Panc1 (cell line): ENCODE results near the gene CCDC197. TPM values are rescaled to one million over a fixed set of nuclear protein-coding genes. Genes with fewer than 3 reads are reported as not detected.

ENCODE experiments used
- ATAC-seq: fragments of 200-7000 bp; cut with Tn5 transposase; 2 replicates; pipeline ENCODE4 v1.9.1; 2020; ENCODE audit warnings: mild to moderate bottlenecking, moderate library complexity
- BruUV-seq: library from RNA; stranded (reverse); fragments of 400-500 nt; replicated peaks from 2 replicates; lab custom pipeline; 2021; lab: Mats Ljungman, UMichigan
- CTCF ChIA-PET: fragments of 300-600 bp; sonication (Branson Sonifier 250); formaldehyde crosslinking; loops from one replicate; lab custom pipeline; 2022; ENCODE audit warnings: antibody characterized with exemption; lab: Charles Lee
- POLR2A ChIA-PET: fragments of 300-600 bp; sonication (Branson Sonifier 250); formaldehyde crosslinking; loops from one replicate; lab custom pipeline; 2022; ENCODE audit warnings: antibody characterized with exemption; lab: Charles Lee
- DNase-seq: peaks from one replicate; pipeline ENCODE4 v3.0.0-alpha.2; 2010; ENCODE audit warnings: low read depth, low spot score
- H3K27ac ChIP-seq: 2 replicates; pipeline ENCODE4 v1.5.1; 2011; ENCODE audit warnings: mild to moderate bottlenecking, low read length, inconsistent platforms
- H3K27me3 ChIP-seq: fragments of 200-500 bp; sonication (Bioruptor generic); 2 replicates; pipeline ENCODE4 v1.6.0; 2014; ENCODE audit warnings: low read length, inconsistent platforms; ENCODE audit not compliant: control insufficient read depth, insufficient read depth
- H3K36me3 ChIP-seq: fragments of 200-500 bp; sonication (Bioruptor generic); 2 replicates; pipeline ENCODE4 v1.5.1; 2014; ENCODE audit warnings: inconsistent platforms, mild to moderate bottlenecking, low read length, moderate library complexity; ENCODE audit not compliant: control insufficient read depth, insufficient read depth
- H3K4me1 ChIP-seq: 2 replicates; pipeline ENCODE4 v1.5.1; 2011; ENCODE audit warnings: inconsistent platforms, mild to moderate bottlenecking, low read length, moderate library complexity; ENCODE audit not compliant: control insufficient read depth, insufficient read depth
- H3K4me3 ChIP-seq, 2 experiments: 2 replicates each; pipeline ENCODE4 v1.5.1; 2011 to 2012; ENCODE audit warnings: low read depth in 2 of 2, low read length in 2 of 2, mild to moderate bottlenecking in 2 of 2, inconsistent platforms in 1 of 2, moderate library complexity in 1 of 2
- H3K9me3 ChIP-seq: fragments of 200-500 bp; sonication (Bioruptor generic); 2 replicates; pipeline ENCODE4 v1.5.1; 2014; ENCODE audit warnings: low read depth, mild to moderate bottlenecking, inconsistent platforms, low read length, moderate library complexity; ENCODE audit not compliant: control insufficient read depth, insufficient read depth
- CTCF ChIP-seq: fragments of 450-650 bp; IDR thresholded peaks from 2 replicates; pipeline ENCODE4 v1.5.1; 2017; ENCODE audit warnings: mild to moderate bottlenecking
- POLR2AphosphoS5 ChIP-seq: IDR thresholded peaks from 2 replicates; pipeline ENCODE4 v1.6.1; 2012; ENCODE audit warnings: mild to moderate bottlenecking, low read depth, low read length, moderate library complexity
- REST ChIP-seq, 2 experiments: IDR thresholded peaks; 2 replicates each; pipeline ENCODE4 v1.6.1; 2011 to 2012; ENCODE audit warnings: low read depth in 2 of 2, control low read depth in 1 of 2, low read length in 1 of 2, mild to moderate bottlenecking in 1 of 2, moderate library complexity in 1 of 2; ENCODE audit not compliant: insufficient read depth in 1 of 2
- SIN3A ChIP-seq: IDR thresholded peaks from 2 replicates; pipeline ENCODE4 v1.6.1; 2012; ENCODE audit warnings: low read depth, mild to moderate bottlenecking, low read length, moderate library complexity, borderline replicate concordance; ENCODE audit not compliant: insufficient read depth
- TCF7L2 ChIP-seq: IDR thresholded peaks from 2 replicates; pipeline ENCODE4 v1.6.1; 2011; ENCODE audit warnings: mild to moderate bottlenecking, low read depth, low read length, inconsistent platforms
- in situ Hi-C: cut with HindIII; loops from 2 replicates; pipeline ENCODE4 v1.10.0; 2016; ENCODE audit warnings: low sequenced_read_pairs, low pct_unique_long_range_greater_than_20kb
- intact Hi-C: fragments of 100-400 bp; cut with micrococcal nuclease; formaldehyde crosslinking; loops from one replicate; pipeline ENCODE4 v1.10.0; 2022; ENCODE audit not compliant: unreplicated experiment
- total RNA-seq: library from RNA; stranded (reverse); gene quantifications from one replicate; pipeline ENCODE4 v1.2.1, GENCODE V29; 2021; ENCODE audit not compliant: unreplicated experiment

CCDC197 gene
- total RNA-seq, 1 experiment from 2014 or later: not detected

GRCh38 chr14:94000267-94000666 lies 3.2 kb downstream of the CCDC197 start:
- DNase-seq: no peak
- in situ Hi-C loops: no loop called here
- POLR2A ChIA-PET: no interaction called here
- no peaks in the 10 kb centered on the region for H3K36me3 ChIP-seq
- H3K27ac ChIP-seq: no peak overlapping the region
- H3K4me3 ChIP-seq: no peak overlapping the region
- no peaks in the 10 kb centered on the region for H3K4me1 ChIP-seq
- CTCF ChIA-PET: interaction anchor here (1.3 to 1.8 kb wide), 3 partner anchors 59 to 61 kb away, joined by 4 to 11 read pairs (median 7); no protein-coding TSS in a partner anchor
- H3K27me3 ChIP-seq: no peaks in the 10 kb centered on the region
- intact Hi-C loops: loop anchor here (2.0 kb wide), 1 partner anchor 59 kb away; no protein-coding TSS in a partner anchor
- H3K9me3 ChIP-seq: no peaks in the 10 kb centered on the region
- ATAC-seq: no peak
- TF ChIP-seq REST (IDR thresholded peaks at IDR 0.05; ENCODE audit: insufficient read depth in 1 of 2, low read depth in 2 of 2, low read length in 1 of 2) (no peak), SIN3A (no peak), POLR2AphosphoS5 (no peak), CTCF (no peak), TCF7L2 (no peak)
- no TSS peak for BruUV-seq

- POLR2A ChIA-PET: no interaction called here
- ATAC-seq: no peak; the same call in 1 of the 2 replicates
- no TSS peak for BruUV-seq
- no peaks in the 10 kb centered on the region for H3K4me1 ChIP-seq
- no peaks in the 10 kb centered on the region for H3K36me3 ChIP-seq
- TF ChIP-seq POLR2AphosphoS5 (no peak), CTCF (no peak), SIN3A (no peak), TCF7L2 (no peak), REST (IDR thresholded peaks at IDR 0.05; ENCODE audit: insufficient read depth in 1 of 2, low read depth in 2 of 2, low read length in 1 of 2) (no peak)
- no peaks in the 10 kb centered on the region for H3K9me3 ChIP-seq
- intact Hi-C loops: loop anchor here (2.0 kb wide), 1 partner anchor 60 kb away; no protein-coding TSS in a partner anchor
- no peak for DNase-seq
- CTCF ChIA-PET: interaction anchor here (0.8 to 1.8 kb wide), 4 partner anchors 60 to 64 kb away, joined by 3 to 11 read pairs (median 4); no protein-coding TSS in a partner anchor
- no peak overlapping the region for H3K27ac ChIP-seq
- H3K27me3 ChIP-seq: no peaks in the 10 kb centered on the region
- in situ Hi-C loops: no loop called here
- H3K4me3 ChIP-seq: no peak overlapping the region
Observed at GRCh38 chr14:94001016-94001415, 3.9 kb downstream of the CCDC197 start.
